ENCODE results near the gene CREG1.

- TF ChIP-seq CTCF (IDR thresholded peaks at IDR 0.05): no peak
- TF ChIP-seq POLR2A (IDR thresholded peaks at IDR 0.05): no peak
Measured at GRCh38 chr1:167528057-167528728, 25.4 kb downstream of the CREG1 start.

All from body of pancreas (tissue), 4 donors.